ENCODE measurements around the gene ZNF358. TPM values are rescaled to one million over a fixed set of nuclear protein-coding genes. Genes with fewer than 3 reads are reported as not detected.

ZNF358 gene
- total and polyA plus RNA-seq, 10 of the 15 experiments (the other 5 are each of a cell fraction or from before 2014, with no cell fraction given): 0.09 to 6.3 (median 1.9) TPM; not detected in 1

- no TSS peak for BruUV-seq (replicated peaks)
- Histone ChIP-seq H2AFZ (ENCODE audit: control insufficient read depth, low read depth, low read length) (no peak overlapping the region), H3K27ac (ENCODE audit: control insufficient read depth, insufficient read depth) (no peak overlapping the region), H3K36me3 (ENCODE audit: control insufficient read depth in 2 of 2, insufficient read depth in 2 of 2, low read length in 1 of 2) (peaks cover 0 to 32% of the 10 kb centered on the region in 2 experiments; a peak in 2 of 4 replicates), H3K9me3 (replicated peaks; ENCODE audit: control insufficient read depth, insufficient read depth, low read length) (no peaks in the 10 kb centered on the region), H3K9ac (ENCODE audit: control insufficient read depth, insufficient read depth, low read length) (no peak overlapping the region), H3K79me2 (ENCODE audit: control insufficient read depth, insufficient read depth, low read length) (no peaks in the 10 kb centered on the region), H3K4me3 (no peak overlapping the region), H3K4me2 (ENCODE audit: control insufficient read depth, insufficient read depth) (no peak overlapping the region), H3K27me3 (replicated peaks in 1 of 2; ENCODE audit: control insufficient read depth in 2 of 2, insufficient read depth in 2 of 2, low read length in 1 of 2) (no peaks in the 10 kb centered on the region), H4K20me1 (ENCODE audit: control insufficient read depth, insufficient read depth) (no peaks in the 10 kb centered on the region), H3K4me1 (ENCODE audit: control insufficient read depth, insufficient read depth, low read length) (peaks cover 17% of the 10 kb centered on the region)
- TF ChIP-seq NBN (IDR thresholded peaks at IDR 0.05): no peak
- no peak for TF ChIP-seq SIX5 (IDR thresholded peaks at IDR 0.05; ENCODE audit: low read depth, low read length, severe bottlenecking)
- TF ChIP-seq JUND (IDR thresholded peaks at IDR 0.05; ENCODE audit: low read depth, low read length): no peak
- no peak for TF ChIP-seq STAT3 (IDR thresholded peaks at IDR 0.05; ENCODE audit: low read depth, low read length)
- in situ Hi-C loops (cut with MboI): no loop called here
- 95% methylated on average over 24 of the region's 24 CpGs for WGBS (ENCODE audit: insufficient coverage, insufficient replicate concordance, low lambda C conversion rate, missing lambda C conversion rate)
- ChIA-PET RAD21 (ENCODE audit: unreplicated experiment) (no interaction called here), SMC1A (ENCODE audit: uncharacterized antibody, unreplicated experiment) (no interaction called here), CTCF (no interaction called here), POLR2A (no interaction called here)
- FAIRE-seq: no peak
- ATAC-seq: no peak
- intact Hi-C loops (cut with micrococcal nuclease; ENCODE audit: unreplicated experiment): no loop called here
- DNase-seq (ENCODE audit: low read depth, low spot score): no peak
Measured at GRCh38 chr19:7468840-7469239, 47.1 kb upstream of the ZNF358 start.

GRCh38 chr19:7469669-7470285, 46.1 kb upstream of the ZNF358 start:
- DNase-seq (ENCODE audit: low read depth, low spot score): no peak
- H3K36me3 ChIP-seq (ENCODE audit: control insufficient read depth in 2 of 2, insufficient read depth in 2 of 2, low read length in 1 of 2): peaks cover 0 to 26% of the 10 kb centered on the region in 2 experiments; a peak in 2 of 4 replicates
- no peak overlapping the region for H3K4me3 ChIP-seq
- H3K4me2 ChIP-seq (ENCODE audit: control insufficient read depth, insufficient read depth): no peak overlapping the region
- no TSS peak for BruUV-seq (replicated peaks)
- no peaks in the 10 kb centered on the region for H3K27me3 ChIP-seq (replicated peaks in 1 of 2; ENCODE audit: control insufficient read depth in 2 of 2, insufficient read depth in 2 of 2, low read length in 1 of 2)
- no peak overlapping the region for H3K27ac ChIP-seq (ENCODE audit: control insufficient read depth, insufficient read depth)
- H3K79me2 ChIP-seq (ENCODE audit: control insufficient read depth, insufficient read depth, low read length): no peaks in the 10 kb centered on the region
- no peak for FAIRE-seq
- in situ Hi-C loops (cut with MboI): no loop called here
- ChIA-PET CTCF (no interaction called here), RAD21 (ENCODE audit: unreplicated experiment) (no interaction called here), POLR2A (interaction anchor here (0.6 kb wide), 1 partner anchor 20 kb away, joined by 3 read pairs; no protein-coding TSS in a partner anchor), SMC1A (ENCODE audit: uncharacterized antibody, unreplicated experiment) (no interaction called here)
- ATAC-seq: no peak
- H3K4me1 ChIP-seq (ENCODE audit: control insufficient read depth, insufficient read depth, low read length): peaks cover 17% of the 10 kb centered on the region
- no peak overlapping the region for H3K9ac ChIP-seq (ENCODE audit: control insufficient read depth, insufficient read depth, low read length)
- intact Hi-C loops (cut with micrococcal nuclease; ENCODE audit: unreplicated experiment): no loop called here
- H4K20me1 ChIP-seq (ENCODE audit: control insufficient read depth, insufficient read depth): no peaks in the 10 kb centered on the region
- H3K9me3 ChIP-seq (replicated peaks; ENCODE audit: control insufficient read depth, insufficient read depth, low read length): no peaks in the 10 kb centered on the region
- 95% methylated on average over 16 of the region's 31 CpGs for WGBS (ENCODE audit: insufficient coverage, insufficient replicate concordance, low lambda C conversion rate, missing lambda C conversion rate)
- no peak overlapping the region for H2AFZ ChIP-seq (ENCODE audit: control insufficient read depth, low read depth, low read length)
- TF ChIP-seq EED (IDR thresholded peaks at IDR 0.05; ENCODE audit: low read depth) (no peak), GABPA (IDR thresholded peaks at IDR 0.05; ENCODE audit: low read depth) (no peak), ATF7 (IDR thresholded peaks at IDR 0.05; ENCODE audit: low read depth) (no peak), RB1 (IDR thresholded peaks at IDR 0.05; ENCODE audit: borderline replicate concordance) (no peak), MEF2B (IDR thresholded peaks at IDR 0.05; ENCODE audit: partially characterized antibody, poor library complexity, severe bottlenecking) (no peak), NBN (IDR thresholded peaks at IDR 0.05) (no peak), ZBTB11 (CRISPR knock-in tag; IDR thresholded peaks at IDR 0.05) (no peak), EZH2 (IDR thresholded peaks at IDR 0.05; ENCODE audit: borderline replicate concordance, control insufficient read depth, low read depth, low read length) (no peak), NFYA (IDR thresholded peaks at IDR 0.05; ENCODE audit: borderline replicate concordance, low read depth, low read length) (no peak), CBX5 (IDR thresholded peaks at IDR 0.05; ENCODE audit: low read depth) (no peak), USF1 (IDR thresholded peaks at IDR 0.05; ENCODE audit: borderline replicate concordance, extremely low read length, insufficient read depth, low read depth, low read length) (no peak)

Measured in GM12878 (cell line).